Measurements from ENCODE around the gene PUM1.
"Not testable (repeated sequence)": the region's sequence is repeated elsewhere in the genome, so short reads cannot be mapped to it uniquely, and the experiment has no call there.

The PUM1 gene

DNA sequence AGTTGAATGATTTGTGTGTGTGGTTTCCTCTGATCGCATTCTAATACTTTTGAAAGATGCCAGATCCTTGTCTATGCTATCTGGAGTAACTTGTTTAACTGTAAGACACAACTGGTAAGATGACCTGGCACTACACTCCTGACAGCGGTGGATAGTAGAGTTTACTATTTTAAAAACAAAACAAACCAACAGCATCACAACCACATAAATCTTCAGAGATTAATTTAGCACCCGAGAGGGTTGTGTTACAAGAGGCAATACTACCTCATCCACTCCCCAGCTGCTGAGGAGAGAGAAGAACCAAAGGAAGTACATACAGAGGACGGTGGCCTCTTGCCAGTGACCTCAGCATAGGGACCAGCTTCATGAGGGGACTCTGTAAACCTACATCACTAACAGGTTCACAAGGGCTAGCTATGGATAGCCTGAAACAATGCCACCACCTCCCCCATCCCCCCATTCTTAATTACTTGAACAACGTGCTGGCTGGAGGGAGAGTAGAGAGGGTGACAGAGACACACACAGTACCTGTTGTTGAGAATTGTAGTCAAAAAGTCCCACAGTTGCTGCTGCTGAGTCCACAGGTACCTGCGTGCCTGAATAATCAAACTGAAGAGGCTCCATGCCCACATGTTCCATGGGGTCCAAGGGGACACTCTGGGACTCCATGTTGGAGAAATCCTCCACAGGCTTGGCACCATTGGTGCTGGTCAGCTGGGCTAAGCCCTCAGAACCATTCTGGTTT, 73.5 kb downstream of the PUM1 start:
- no peak for DNase-seq (ENCODE audit: low read depth)

DNA sequence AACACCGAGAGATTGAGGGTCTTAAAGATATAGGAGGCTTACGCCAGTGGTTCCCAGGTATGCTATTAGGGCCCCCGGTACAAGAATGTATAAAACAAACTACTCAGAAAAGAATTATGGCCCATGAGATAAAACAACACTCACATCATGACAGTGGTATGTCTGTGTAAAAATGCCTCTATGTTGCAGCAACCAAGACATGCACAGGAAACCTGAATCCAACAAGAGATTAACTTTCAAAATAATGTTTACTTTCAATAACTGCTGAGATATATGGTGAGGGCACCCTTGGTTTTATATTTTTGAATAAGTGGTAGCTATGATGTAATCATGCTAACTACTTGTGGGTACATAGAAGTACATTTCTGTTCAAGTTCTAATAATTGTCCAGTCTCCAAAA, 74.9 kb downstream of the PUM1 start:
- DNase-seq (ENCODE audit: low read depth): no peak

DNA sequence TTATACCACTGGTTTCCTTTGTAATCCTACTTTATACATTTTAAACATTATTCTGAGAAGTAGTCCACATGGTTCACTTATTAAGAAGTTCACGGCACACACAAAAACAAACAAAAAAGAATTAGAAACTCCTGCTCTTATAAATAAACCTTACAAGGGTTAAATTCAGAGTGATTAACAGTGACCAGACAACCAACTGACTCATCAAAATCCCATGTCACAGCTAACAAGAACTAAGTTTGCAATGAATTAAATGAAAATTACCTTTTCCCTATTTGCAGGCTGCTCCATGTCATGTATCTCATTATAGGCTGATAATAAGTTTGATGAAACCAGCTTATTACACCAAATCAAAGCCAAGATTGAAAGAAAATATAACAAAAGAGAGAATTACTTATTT, 77.5 kb downstream of the PUM1 start:
- no peak for DNase-seq (ENCODE audit: low read depth)

GRCh38 chr1:30986755-30987154, 78.8 kb downstream of the PUM1 start:
- no peak for DNase-seq (ENCODE audit: low read depth)

GRCh38 chr1:30984991-30985503, 80.5 kb downstream of the PUM1 start:
- no peak for DNase-seq (ENCODE audit: low read depth)

- DNase-seq (ENCODE audit: low read depth): no peak
Observed at GRCh38 chr1:30984165-30984889, 81.2 kb downstream of the PUM1 start.

- no peak for DNase-seq (ENCODE audit: low read depth)
Observed at GRCh38 chr1:30982937-30983336, 82.6 kb downstream of the PUM1 start.

DNA sequence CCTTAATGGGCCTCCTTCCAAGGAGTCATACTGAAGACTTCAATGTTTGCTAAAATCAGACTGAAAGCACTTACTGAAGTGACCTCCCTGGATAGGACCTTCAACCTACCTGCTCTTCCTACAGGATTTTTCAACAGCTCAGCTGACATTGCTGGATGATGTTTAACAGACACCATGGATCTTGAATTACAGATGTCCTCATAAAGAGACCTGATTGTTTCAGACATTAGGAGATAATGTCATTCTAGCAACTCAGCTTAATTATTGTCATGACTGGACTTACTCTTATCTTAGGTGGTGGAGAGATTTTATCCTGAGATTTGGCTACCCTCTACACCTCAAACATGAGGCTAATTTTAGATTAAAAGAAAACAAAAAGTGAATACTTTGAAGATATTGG, 83.1 kb downstream of the PUM1 start:
- no peak for DNase-seq (ENCODE audit: low read depth)

- DNase-seq (ENCODE audit: low read depth): no peak
Observed at GRCh38 chr1:30981172-30981571, 84.3 kb downstream of the PUM1 start.

GRCh38 chr1:30977511-30977910, 88.0 kb downstream of the PUM1 start:
- DNase-seq (ENCODE audit: low read depth): no peak

- no peak for DNase-seq (ENCODE audit: low read depth)
Observed at GRCh38 chr1:30977105-30977504, 88.4 kb downstream of the PUM1 start.

DNA sequence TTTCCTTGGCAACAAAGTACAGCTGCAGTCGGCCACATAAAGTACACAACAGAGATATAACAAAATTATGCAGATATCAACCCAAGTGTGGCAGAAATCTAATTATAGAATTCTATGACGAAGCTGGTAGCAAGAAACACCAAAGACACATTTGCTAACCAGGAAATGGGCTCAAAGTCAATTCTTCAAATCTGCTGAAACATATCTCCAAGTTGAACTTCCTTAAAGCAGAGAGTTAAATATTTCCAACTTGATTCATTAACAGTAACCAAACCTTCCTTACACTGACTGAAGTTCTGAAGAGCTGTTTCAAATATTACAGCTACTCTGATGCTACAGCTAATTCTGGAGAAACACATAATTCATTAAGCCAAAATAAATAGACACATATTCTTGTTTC, 89.4 kb downstream of the PUM1 start:
- DNase-seq (ENCODE audit: low read depth): no peak

DNA sequence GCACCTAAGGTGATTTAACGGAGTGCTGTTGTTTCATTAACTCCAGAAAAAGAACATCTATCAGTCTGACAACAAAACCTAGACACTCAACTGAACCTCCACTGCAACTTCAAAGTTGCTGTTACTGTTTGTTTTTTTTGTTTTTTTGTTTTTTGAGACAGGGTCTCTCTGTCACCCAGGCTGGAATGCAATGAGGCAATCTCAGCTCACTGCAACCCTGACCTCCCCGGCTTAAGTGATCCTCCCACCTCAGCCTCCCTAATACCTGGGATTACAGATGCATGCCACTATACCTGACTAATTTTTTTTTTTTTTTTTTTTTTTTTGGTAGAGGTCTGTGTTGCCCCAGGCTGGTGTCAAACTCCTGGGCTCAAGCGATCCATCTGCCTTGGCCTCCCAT, 90.3 kb downstream of the PUM1 start:
- DNase-seq (ENCODE audit: low read depth): no peak

DNA sequence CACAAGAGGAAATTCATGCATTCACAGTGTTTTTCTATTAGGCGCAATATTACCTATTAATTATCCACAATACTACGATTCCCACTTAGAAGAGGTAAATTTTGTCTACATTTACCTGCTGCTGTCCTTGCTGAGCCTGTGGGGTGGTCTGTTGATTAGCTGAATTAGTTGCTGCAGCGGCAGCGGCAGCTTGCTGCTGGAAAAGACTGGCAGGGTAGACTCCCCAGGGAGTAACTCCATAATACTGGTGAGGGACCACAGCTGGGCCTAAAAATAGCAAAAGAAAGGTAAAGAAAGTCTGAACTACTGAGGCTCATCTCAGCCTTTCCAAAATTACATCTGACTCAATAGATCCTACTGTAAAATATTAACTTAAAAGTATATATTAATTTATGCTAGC, 91.0 kb downstream of the PUM1 start:
- no peak for DNase-seq (ENCODE audit: low read depth)

DNA sequence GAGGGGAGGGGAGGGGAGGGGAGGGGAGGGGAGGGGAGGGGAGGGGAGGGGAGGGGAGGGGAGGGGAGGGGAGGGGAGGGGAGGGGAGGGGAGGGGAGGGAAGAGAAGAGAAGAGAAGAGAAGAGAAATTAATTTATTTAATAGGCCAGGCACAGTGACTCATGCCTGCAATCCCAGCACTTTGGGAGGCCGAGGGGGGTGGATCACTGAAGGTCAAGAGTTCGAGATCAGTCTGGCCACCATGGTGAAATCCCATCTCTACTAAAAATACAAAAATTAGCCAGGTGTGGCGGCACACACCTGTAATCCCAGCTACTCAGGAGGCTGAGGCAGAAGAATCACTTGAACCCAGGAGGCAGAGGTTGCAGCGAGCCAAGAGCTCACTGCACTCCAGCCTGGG, 93.2 kb downstream of the PUM1 start:
- DNase-seq (ENCODE audit: low read depth): not testable (repeated sequence)

GRCh38 chr1:30971496-30971895, 94.0 kb downstream of the PUM1 start:
- DNase-seq (ENCODE audit: low read depth): no peak

DNA sequence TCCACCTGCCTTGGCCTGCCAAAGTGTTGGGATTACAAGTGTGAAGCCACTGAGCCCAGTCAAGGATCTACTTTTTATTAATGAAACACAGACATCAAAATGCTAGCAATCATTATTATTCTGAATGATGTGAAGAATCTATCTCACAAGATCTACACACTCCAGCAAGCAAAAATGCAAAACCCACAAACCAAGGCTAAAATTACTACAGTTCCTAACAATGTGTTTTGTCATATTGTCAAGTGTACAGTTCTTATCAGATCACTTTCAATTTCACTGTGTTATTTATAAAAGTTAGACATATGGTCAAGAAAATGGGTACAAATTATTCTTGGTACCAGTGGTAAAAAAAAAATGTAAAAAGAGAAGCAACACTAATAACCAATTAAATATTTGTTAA, 95.6 kb downstream of the PUM1 start:
- DNase-seq (ENCODE audit: low read depth): no peak

DNA sequence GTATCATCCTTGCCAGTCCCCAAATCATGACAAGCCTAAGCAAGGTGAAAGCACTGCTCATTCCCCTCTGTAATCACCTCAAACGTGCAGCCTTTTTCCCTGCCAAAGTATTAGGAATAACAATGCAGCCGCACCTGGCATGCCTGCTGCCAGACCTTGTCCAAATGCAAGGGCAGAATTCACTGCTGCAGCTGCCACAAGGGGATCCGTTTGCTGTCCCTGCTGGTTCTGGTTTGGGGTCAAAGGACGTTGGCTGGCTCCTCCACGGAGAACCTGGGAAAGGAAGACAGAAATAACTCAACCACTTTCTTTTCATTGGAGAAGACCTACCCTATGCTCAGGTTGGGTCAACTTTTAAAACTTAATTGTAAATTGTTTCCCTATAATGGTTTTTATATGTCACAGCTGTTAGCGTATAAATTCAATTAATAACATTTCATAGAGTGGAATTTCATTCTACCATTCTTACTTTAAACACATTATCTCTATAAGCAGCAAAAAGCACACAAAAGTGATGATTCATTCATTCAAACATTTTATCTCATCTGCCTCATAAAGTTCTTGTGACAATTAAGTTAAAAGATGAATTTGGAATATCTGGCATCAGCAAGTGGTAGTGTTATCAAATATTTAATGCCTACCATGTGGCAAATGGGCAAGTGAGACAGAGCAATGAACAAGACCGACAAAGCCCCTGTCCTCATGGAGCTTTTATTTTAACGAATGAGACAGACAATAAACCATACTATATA, 97.1 kb downstream of the PUM1 start:
- no peak for DNase-seq (ENCODE audit: low read depth)

DNA sequence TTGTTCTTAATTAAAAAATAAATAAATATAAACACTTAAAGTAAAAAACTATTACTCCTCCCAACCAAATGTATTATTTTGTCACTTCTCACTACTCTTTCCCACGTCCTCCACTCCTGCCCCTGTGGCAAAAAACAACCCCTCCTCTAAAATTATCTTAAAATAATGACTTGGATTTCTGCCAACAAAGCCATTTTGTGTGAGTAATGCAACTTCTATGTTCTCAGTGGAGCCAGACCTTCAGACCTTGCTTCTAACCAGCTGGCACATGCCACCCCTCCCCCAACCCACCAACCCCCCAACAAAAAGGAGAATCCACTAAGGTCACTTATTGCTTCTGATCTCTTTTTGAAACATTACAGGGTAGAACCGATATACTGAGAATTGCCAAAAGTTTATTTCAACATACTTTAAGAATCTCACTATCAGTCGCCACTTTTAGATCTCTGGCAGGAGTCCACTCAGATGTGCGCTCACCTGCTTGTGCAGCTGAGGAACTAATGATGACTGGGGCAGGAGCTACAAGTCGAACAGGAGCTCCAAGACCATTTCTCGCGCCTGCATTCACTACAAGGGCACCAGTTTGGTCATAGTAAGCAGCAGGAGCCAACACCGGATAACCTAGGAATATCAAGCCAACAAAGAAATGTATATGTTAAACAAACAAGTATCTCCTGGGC, 98.7 kb downstream of the PUM1 start:
- DNase-seq (ENCODE audit: low read depth): no peak

- DNase-seq (ENCODE audit: low read depth): no peak
Observed at GRCh38 chr1:30965924-30966599, 99.5 kb downstream of the PUM1 start.

DNA sequence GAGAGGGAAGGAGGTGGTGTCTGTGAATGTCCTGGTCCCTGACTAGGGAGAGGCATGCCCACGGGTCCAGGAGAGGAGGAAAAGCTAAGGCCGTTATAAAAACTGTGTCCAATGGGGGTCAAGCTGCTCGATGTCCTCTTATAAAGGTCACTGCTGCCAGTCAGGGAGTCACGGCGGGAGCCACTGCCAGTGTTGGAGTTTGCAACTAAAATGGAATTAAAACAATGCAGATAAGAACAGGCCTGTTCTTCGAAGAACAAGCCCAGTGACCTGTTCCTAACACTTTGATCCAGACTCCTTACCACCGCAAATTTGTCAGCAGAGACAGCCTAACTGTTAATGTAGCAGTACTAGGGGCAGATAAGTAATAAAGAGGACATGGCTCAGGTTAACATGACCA, 100.8 kb downstream of the PUM1 start:
- no peak for DNase-seq (ENCODE audit: low read depth)

Data from CMK (cell line).